Chondrocyte (in vitro differentiated cells): ENCODE measurements around the gene BRF1. TPM values are rescaled to one million over a fixed set of nuclear protein-coding genes. Genes with fewer than 3 reads are reported as not detected.
"Not testable (repeated sequence)": the region's sequence is repeated elsewhere in the genome, so short reads cannot be mapped to it uniquely, and the experiment has no call there.

Experiments
- DNase-seq: peaks from one replicate; pipeline ENCODE4 v3.0.0; 2021; ENCODE audit warnings: mixed read lengths, low spot score
- H3K27ac Mint-ChIP-seq: one replicate; pipeline ENCODE4 v1.8.0; 2021; ENCODE audit warnings: mild to moderate bottlenecking, moderate library complexity, mixed read lengths; ENCODE audit not compliant: unreplicated experiment
- H3K27me3 Mint-ChIP-seq: 2 replicates; pipeline ENCODE4 v1.8.0; 2021; ENCODE audit warnings: low read depth, mixed read lengths
- H3K36me3 Mint-ChIP-seq: 2 replicates; pipeline ENCODE4 v1.8.0; 2021; ENCODE audit warnings: low read depth, mixed read lengths
- H3K4me1 Mint-ChIP-seq: 2 replicates; pipeline ENCODE4 v1.8.0; 2021; ENCODE audit warnings: low read depth, mild to moderate bottlenecking, mixed read lengths
- H3K4me3 Mint-ChIP-seq: one replicate; pipeline ENCODE4 v1.8.0; 2021; ENCODE audit warnings: mild to moderate bottlenecking, moderate library complexity, mixed read lengths; ENCODE audit not compliant: unreplicated experiment
- H3K9me3 Mint-ChIP-seq: 2 replicates; pipeline ENCODE4 v1.8.0; 2021; ENCODE audit warnings: low read depth, mixed read lengths
- total RNA-seq: library from RNA; stranded (reverse); gene quantifications from 3 replicates; pipeline ENCODE4 v1.2.1, GENCODE V29; 2021
- TF ChIP-seq, protein P1 (sequence below): fragments of 200-600 bp; sonication (generic); IDR thresholded peaks from 2 replicates; pipeline ENCODE4 v1.5.0; 2021; ENCODE audit warnings: antibody characterized with exemption, mild to moderate bottlenecking, moderate library complexity

The BRF1 gene
- total RNA-seq, 1 donor from 2014 or later: 26.1 TPM

DNA sequence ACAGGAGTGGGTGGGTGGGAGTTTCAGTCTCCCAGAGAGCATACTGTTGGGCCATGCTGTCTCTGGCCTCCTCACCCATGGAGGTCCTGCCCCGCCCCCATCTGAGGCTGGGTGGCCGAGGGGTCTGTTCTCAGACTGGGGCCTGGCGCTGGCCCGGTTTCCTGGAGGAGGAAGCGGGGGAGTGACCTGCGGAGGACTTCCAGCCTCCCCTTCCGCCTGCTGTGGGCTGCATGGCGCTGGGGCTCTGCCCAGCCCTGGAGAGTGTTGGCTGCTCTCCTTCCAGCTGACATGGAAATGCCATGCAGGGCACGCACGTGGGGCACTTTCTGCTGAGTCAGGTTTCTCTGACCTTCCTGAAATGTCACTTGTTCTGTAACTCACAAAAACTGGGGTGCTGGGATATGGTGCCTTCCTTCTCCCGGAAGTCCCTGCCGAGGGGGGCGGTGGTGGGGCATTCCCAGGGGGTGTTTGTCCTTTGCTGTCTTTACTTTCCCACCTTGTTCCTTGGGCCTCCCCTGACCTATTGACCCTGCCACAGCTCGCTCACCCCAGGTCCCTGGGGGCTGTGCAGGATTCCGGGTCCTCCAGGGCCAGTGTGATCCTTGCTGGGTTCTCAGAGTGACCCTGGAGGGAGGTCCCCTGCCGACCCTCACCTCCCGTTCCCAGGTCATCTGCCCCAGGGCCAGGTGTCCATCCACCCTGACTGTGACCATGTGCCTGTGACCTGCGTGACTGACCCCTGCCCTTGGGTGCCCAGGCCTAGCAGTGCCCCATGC lies 37.4 kb upstream of the BRF1 start:
- DNase-seq: no peak
- Mint-ChIP-seq H3K36me3 (no peaks in the 10 kb centered on the region), H3K27me3 (no peaks in the 10 kb centered on the region), H3K4me1 (peaks cover 17% of the 10 kb centered on the region), H3K27ac (no peak overlapping the region), H3K4me3 (no peak overlapping the region), H3K9me3 (no peaks in the 10 kb centered on the region)
- TF ChIP-seq, protein P1, sequence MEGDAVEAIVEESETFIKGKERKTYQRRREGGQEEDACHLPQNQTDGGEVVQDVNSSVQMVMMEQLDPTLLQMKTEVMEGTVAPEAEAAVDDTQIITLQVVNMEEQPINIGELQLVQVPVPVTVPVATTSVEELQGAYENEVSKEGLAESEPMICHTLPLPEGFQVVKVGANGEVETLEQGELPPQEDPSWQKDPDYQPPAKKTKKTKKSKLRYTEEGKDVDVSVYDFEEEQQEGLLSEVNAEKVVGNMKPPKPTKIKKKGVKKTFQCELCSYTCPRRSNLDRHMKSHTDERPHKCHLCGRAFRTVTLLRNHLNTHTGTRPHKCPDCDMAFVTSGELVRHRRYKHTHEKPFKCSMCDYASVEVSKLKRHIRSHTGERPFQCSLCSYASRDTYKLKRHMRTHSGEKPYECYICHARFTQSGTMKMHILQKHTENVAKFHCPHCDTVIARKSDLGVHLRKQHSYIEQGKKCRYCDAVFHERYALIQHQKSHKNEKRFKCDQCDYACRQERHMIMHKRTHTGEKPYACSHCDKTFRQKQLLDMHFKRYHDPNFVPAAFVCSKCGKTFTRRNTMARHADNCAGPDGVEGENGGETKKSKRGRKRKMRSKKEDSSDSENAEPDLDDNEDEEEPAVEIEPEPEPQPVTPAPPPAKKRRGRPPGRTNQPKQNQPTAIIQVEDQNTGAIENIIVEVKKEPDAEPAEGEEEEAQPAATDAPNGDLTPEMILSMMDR: no peak

DNA sequence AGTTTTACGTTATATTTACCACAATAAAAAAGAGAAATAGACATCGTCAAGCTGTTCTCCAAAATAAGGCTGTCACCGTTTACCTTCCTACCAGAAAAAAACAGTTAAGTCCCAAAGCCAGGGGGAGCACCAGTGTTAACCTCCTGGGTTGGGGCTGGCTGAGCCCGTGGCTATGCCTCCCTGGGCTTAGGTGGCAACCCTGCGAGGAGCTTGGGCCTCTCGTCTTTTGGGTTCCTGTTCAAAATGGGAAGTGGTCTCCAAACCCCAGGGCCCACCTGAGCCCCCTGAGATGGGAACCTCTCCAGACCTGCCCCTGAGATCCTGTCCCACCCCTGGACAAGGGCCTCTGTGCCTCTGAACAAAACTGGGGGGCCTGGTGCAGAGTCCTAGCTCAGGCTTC lies 36.6 kb upstream of the BRF1 start:
- Mint-ChIP-seq H3K4me3 (no peak overlapping the region), H3K9me3 (no peaks in the 10 kb centered on the region), H3K27me3 (no peaks in the 10 kb centered on the region), H3K36me3 (no peaks in the 10 kb centered on the region), H3K27ac (no peak overlapping the region), H3K4me1 (peaks cover 12% of the 10 kb centered on the region)
- no peak for DNase-seq
- TF ChIP-seq, protein P1: no peak

DNA sequence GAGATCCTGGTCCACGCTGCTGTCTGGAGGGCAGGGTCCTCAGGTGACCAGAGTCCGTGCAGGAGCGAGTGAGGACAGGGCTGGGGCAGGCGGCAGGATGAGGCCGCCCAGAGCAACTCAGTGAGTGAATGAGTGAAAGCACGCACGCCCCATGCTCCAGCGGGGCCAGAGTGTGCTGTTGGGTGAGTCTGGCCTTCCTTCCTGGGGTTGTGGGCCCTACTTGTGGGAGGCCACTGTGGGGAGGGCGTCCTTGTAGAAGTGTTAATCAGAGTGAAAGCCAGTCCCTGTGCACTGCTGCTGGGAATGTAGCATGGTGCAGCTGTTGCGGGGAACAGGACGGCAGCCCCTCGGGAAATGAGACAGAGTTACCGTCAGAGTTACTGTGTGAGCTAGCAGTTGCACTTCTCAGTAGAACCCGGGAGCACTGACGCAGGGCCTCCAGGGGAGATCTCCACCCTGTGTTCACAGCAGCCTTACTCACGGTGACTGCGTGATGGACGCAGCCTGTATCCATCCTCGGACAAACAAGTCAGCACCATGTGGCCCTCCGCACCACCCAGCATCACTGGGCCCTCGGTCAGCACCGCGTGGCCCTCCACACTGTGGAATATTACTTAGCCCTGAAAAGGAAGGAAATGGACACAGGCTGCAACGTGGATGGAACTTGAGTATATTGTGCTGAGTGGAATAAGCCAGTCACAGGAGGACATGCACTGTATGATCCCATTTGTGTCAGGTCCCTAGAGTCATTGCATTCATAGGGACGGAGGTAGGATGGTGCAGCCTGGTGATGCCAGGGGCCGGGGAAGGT lies 35.9 kb upstream of the BRF1 start:
- TF ChIP-seq, protein P1: no peak
- Mint-ChIP-seq H3K27me3 (no peaks in the 10 kb centered on the region), H3K27ac (no peak overlapping the region), H3K4me1 (peaks cover 15% of the 10 kb centered on the region), H3K9me3 (no peaks in the 10 kb centered on the region), H3K36me3 (peaks cover 3% of the 10 kb centered on the region), H3K4me3 (no peak overlapping the region)
- no peak for DNase-seq

DNA sequence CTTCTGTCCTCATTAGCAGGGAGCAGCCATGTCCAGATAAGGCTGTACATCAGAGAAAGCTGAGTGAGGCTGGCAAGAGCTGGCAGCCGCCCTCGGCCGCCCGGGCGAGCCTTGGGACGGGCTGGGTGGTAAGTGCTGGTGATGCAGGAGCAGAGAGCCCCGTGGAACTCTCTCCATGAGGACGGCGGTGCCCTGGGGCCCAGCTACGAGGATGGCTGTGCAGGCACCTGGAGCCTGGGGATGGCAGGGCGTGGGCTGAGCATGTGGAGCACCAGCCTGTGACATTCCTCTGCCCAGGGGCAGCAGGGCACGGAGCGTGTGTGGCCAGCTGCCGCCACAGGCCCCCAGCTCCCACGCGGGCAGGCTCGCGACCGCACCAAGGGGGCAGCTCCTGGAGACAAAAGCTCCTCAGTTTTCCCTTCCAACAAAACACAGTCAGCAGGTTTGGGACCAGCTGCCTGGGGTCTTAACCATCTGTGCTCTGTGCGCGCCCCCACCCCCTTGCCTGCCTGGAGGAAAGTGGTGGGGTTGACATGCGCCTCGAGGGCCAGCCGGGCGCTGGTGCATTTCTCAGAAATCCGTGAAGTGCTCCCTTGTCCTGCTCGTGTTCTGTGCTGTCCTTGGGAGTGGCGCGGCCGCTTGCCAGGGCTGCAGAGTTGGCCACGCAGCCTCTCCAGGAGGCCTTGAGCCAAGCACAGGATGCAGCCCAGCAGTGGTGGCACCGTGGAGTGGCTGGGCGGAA lies 35.1 kb upstream of the BRF1 start:
- TF ChIP-seq, protein P1: no peak
- Mint-ChIP-seq H3K4me3 (no peak overlapping the region), H3K27me3 (no peaks in the 10 kb centered on the region), H3K27ac (no peak overlapping the region), H3K9me3 (no peaks in the 10 kb centered on the region), H3K36me3 (peaks cover 3% of the 10 kb centered on the region), H3K4me1 (peaks cover 13% of the 10 kb centered on the region)
- no peak for DNase-seq

DNA sequence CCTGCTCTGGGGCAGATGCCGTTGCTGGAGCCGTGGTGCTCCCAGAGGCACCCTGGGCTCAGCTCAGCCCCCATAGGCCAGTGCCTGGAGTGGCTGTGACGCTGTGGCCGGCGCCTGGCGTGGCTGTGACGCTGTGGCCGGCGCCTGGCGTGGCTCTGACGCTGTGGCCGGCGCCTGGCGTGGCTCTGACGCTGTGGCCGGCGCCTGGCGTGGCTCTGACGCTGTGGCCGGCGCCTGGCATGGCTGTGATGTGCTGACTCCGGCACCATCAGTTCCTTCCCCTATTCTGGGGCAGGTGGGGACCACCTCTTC lies 34.4 kb upstream of the BRF1 start:
- not testable (repeated sequence) for DNase-seq, H3K27me3 Mint-ChIP-seq, H3K4me3 Mint-ChIP-seq, H3K27ac Mint-ChIP-seq, H3K36me3 Mint-ChIP-seq, H3K9me3 Mint-ChIP-seq
- H3K4me1 Mint-ChIP-seq: peaks cover 20% of the 10 kb centered on the region
